ENCODE data around the gene TRPM5.
A peak's percentile ranks its signal among the peaks of the same experiment; 100 is the strongest.

The TRPM5 gene

DNA sequence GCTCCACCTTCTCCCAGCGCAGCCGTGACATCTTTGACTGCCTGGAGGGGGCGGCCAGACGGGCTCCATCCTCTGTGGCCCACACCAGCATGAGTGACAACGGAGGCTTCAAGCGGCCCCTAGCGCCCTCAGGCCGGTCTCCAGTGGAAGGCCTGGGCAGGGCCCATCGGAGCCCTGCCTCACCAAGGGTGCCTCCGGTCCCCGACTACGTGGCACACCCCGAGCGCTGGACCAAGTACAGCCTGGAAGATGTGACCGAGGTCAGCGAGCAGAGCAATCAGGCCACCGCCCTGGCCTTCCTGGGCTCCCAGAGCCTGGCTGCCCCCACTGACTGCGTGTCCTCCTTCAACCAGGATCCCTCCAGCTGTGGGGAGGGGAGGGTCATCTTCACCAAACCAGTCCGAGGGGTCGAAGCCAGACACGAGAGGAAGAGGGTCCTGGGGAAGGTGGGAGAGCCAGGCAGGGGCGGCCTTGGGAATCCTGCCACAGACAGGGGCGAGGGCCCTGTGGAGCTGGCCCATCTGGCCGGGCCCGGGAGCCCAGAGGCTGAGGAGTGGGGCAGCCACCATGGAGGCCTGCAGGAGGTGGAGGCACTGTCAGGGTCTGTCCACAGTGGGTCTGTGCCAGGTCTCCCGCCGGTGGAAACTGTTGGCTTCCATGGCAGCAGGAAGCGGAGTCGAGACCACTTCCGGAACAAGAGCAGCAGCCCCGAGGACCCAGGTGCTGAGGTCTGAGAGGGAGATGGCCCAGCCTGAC lies 41.2 kb downstream of the TRPM5 start:
- DNase-seq (ENCODE audit: low read depth) = no peak

DNA sequence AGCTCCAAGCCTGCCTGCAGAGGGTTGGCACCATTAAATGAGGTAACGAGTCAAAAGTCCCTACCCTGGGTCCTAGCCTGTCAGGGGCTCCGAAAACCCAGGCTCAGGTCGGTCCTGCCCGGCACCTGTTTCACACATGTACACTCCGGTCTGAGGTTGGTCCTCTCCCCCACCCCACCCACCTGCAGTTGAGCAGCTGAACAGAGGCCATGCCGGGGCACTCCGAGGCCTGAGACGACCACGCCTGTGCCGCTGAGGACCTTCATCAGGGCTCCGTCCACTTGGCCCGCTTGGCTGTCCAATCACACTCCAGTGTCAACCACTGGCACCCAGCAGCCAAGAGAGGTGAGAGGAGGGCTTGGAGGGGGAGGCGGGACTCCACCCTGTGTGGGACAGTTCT lies 42.2 kb downstream of the TRPM5 start:
- no peak for DNase-seq (ENCODE audit: low read depth)

DNA sequence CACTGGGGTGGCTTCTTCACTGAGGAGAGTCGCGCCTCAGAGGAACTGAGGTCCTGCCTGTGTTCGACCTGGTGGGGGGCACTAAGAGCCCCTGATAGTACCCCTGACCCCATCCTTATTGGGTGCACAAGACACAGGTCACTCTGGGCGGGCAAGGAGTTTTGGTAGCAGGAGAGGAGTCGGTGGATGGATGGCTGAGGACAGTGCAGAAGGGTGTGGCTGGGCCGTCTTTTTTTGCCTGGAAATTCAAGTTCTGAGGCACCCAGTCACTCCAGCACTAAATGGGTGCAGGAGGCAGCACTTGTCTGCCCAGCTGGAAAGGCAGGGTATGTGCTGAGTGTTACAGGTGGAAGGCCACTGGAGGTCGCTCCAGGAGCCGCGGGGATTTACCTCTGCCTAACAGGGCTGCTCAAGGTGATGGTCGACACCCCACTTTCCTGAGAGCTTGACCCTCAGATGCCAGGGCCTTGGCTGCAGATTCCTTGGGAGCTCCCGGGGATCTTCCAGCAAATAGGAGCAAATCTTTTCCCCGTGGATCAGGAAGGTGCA lies 42.8 kb downstream of the TRPM5 start:
- DNase-seq (ENCODE audit: low read depth) = no peak

DNA sequence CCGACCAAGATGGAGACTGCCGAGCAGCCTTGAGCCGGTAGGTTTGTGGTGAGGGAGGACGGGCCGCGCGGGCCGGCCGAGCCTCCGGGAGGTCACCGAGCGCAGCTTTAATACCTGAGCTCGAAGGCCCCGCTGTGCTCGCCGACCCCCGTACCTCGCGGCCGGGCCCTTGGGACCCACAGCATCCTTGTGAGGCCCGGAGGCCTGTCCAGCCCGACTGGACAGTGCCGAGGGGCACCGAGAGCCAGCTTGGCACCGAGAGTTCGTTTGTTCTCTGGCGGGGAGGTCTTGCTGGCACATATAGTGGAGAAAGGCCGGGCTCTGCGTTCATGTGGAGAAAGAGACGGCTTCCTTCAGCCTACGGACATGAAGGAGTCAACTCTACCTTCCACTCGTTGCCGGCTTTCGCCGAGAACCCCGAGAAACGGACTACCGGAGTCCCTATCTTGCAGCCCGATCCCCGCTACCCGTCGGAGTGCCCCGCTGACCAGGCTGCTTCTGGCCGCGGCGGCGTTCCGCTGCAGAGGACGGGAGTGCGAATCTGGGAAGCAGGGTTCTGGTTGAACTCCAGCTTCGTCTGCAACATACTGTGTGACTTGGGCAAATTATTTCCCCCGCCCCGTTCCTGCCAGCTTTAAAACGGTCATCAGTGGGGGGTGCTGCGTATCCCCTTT lies 43.4 kb downstream of the TRPM5 start:
- no peak for DNase-seq (ENCODE audit: low read depth)

DNA sequence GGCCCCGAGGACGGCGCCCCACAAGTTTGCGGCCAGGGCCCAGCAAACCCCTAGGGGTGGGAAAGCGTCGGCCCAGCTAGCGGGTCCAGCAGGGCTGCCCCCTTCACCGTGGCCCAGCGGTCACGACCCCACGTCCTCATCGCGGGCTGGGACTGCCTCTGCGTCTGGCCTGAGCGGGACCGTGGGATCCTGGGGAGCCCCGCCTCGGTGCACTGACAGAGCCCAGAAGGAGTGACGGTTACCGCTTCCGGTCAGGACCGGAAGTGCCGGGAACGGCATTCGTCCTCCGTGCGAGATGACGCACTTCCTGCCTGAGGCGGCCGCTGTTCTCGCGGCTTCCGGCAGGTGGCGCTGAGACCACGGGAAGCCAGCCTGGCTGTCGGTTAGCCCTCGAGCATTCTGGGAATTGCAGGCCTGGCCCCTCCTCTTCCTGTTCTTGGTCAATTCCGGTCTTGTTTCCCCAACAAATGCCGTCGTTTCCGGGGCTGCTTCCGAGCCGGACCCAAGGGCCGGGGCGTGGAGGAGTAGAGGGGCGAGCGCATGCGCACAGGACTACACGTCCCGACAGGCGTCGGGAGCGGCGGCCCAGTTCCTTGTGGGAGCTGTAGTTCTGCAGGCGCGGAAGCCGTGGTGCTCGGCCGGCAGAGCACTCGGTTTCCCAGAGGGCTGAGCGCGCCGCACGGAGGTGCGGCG lies 44.1 kb downstream of the TRPM5 start, which contains the start of gene TSSC4:
Gene TSSC4 (plus strand): TSS at position 682 of the 693 bp plus-strand sequence. CDS start 1,884 bp downstream, outside the sequence.
- peak; percentile 97 for DNase-seq (ENCODE audit: low read depth)

DNA sequence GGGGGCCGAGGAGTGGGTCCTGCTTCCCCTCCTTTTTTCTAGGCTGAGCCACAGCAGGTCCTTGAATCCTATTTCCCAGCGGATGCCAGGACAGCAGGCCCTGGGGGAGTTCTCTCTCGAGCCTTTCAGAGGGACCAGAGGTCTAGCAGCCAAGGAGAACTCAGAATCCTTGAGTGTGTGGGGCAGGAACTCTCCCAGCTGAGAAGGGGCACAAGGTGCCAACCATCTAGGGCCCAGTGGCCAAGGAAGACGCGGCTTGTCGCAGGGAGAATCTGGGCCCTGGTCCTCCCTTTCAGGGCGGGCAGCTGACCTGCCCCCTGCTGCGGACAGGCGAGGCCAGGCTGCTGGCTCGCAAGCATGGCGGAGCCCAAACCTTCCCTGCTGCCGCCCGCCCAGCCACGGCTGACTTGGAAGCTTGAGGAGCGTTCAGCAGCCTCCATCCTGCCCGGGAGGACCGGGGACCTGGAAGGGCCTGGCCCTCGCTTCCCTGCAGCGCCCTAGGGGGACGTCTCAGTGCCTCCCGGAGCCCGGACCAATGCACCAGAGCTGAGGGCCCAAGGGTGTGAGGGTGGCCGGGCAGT lies 44.7 kb downstream of the TRPM5 start:
- no peak for DNase-seq (ENCODE audit: low read depth)

DNA sequence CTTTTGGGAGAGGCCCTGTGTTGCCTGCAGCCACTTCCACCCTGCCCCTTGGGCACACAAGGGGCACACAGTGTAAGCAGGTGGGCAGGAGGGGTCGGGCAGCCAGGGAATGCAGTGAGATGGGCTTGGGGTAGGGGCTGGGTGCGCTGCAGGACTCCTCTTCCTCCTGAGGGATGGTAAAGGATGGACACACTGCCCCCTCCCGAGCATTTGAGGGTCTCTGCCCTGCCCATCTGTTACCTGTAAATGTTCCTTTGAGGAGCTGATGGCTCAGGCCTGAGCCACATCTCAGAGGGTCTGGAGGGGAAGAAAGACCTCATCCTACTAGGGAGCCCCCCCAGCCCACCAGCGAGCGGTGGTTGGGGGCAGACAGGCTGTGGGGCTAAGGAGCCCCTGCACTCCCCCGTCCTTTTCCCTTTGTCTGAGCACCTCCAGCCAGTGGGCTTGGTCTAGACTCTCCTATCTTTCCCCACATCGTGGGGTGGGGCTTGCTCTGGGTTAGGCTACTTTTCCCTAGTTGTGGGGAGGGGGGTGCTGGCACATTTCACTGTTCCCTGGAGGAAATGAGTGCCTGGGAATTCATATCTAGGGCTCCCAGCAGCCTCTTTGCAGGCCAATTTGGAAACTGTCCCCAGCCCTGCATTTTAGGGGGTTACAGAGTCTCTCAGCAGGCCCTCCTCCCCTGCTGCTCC lies 45.5 kb downstream of the TRPM5 start:
- DNase-seq (ENCODE audit: low read depth) = no peak

DNA sequence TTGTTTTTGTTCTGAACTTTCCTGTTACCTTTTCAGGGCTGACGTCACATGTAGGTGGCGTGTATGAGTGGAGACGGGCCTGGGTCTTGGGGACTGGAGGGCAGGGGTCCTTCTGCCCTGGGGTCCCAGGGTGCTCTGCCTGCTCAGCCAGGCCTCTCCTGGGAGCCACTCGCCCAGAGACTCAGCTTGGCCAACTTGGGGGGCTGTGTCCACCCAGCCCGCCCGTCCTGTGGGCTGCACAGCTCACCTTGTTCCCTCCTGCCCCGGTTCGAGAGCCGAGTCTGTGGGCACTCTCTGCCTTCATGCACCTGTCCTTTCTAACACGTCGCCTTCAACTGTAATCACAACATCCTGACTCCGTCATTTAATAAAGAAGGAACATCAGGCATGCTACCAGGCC lies 47.3 kb downstream of the TRPM5 start:
- DNase-seq (ENCODE audit: low read depth) = no peak

DNA sequence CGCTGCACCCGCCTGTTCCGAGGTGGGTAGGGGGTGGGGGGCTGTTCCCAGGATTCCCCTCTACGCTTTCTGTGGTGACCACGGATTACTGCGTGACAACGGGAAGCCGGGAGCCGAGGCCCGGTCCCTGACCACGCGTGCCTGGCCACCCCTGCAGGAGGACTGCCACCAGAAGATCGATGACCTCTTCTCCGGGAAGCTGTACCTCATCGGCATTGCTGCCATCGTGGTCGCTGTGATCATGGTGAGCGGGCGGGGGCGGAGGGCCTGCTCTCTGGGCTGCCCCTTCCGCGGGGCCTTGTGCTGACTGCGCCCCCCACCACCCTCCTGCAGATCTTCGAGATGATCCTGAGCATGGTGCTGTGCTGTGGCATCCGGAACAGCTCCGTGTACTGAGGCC lies 47.8 kb downstream of the TRPM5 start:
- no peak for DNase-seq (ENCODE audit: low read depth)

DNA sequence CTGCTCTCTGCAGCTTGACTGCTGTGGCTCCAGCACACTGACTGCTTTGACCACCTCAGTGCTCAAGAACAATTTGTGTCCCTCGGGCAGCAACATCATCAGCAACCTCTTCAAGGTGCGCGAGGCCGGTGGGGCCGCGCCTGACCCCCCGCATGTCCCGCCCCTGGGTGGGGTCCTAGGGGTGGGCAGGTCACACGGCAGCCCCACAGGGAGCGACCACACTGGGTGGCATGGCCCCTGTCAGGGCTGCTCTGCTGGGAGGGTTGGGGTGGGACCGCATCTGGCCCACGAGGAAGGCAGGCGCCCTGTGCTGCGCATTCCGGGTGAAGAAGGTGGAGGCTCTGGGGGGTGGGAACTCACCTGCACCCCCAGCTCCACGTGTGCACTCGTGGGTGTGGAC lies 48.5 kb downstream of the TRPM5 start:
- no peak for DNase-seq (ENCODE audit: low read depth)

DNA sequence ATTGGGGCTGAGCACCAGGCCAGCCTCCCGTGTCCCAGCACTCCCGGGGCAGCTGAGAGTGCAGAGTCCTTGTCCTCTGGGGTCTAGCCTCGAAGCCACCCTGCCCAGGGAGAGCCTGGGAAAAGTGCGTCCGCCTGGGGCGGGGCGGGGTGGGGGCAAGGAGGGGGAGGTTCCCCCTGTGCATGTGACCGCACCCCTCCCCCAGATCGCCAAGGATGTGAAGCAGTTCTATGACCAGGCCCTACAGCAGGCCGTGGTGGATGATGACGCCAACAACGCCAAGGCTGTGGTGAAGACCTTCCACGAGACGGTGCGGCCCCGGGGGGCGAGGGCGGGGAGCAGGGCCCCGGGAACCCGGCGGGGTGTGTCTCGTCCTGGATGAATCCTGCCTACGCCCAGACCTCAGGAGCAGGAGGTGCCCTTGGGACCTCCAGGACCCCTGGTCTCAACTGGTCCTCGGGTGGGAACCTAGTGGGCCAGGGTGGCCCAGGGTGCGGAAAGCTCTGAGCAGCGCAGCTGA lies 49.0 kb downstream of the TRPM5 start:
- no peak for DNase-seq (ENCODE audit: low read depth)

DNA sequence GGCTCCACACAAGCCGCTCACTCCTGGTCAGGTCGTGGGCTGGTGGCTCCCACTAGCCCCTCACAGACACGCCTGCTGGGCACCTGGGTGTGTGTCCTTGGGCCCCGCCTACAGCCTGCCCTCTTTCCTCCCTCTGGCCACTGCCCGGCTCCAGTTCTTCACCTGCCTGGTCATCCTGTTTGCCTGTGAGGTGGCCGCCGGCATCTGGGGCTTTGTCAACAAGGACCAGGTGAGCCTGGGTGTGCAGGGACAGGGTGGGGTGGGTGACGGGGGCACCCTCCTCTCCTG lies 49.6 kb downstream of the TRPM5 start:
- DNase-seq (ENCODE audit: low read depth) = no peak

Data from stimulated activated CD8-positive, alpha-beta memory T cell treated with anti-CD3 and anti-CD28 coated beads, Interleukin-7, amount 100 ng/mL, for 24 hours (primary cell).